SK-N-MC (cell line): ENCODE measurements around the gene GABRR1.

ENCODE experiments used
- EZH2 ChIP-seq: fragments of 200-600 bp; sonication (generic); IDR thresholded peaks from one replicate; pipeline ENCODE4 v1.6.1; 2017; ENCODE audit warnings: antibody characterized with exemption
- POLR2AphosphoS5 ChIP-seq: IDR thresholded peaks from 2 replicates; pipeline ENCODE4 v1.6.1; 2012; ENCODE audit warnings: mild to moderate bottlenecking, low read depth, low read length, borderline replicate concordance

- TF ChIP-seq EZH2 (no peak), POLR2AphosphoS5 (no peak)
Observed at GRCh38 chr6:89252907-89253306, 35.7 kb upstream of the GABRR1 start.
